Fibroblast of lung (primary cell): ENCODE results near the gene TRIM46.

Experiments
- CTCF ChIP-seq, 2 donors: IDR thresholded peaks in 1 of 2; conservative IDR thresholded peaks in 1 of 2; 1 replicate in 1 of 2; 2 replicates in 1 of 2; pipeline ENCODE4 v1.5.1; 2011 to 2012; ENCODE audit warnings: low read length in 2 of 2, control low read depth in 1 of 2, inconsistent platforms in 1 of 2, low read depth in 1 of 2, mild to moderate bottlenecking in 1 of 2
- EZH2 ChIP-seq: IDR thresholded peaks from 2 replicates; pipeline ENCODE4 v1.5.1; 2012; ENCODE audit warnings: low read length, control low read depth, mild to moderate bottlenecking; ENCODE audit errors: missing control alignments

GRCh38 chr1:155139895-155140629, 33.6 kb upstream of the TRIM46 start, which contains the start of gene DPM3:
- TF ChIP-seq CTCF (conservative IDR thresholded peaks at IDR 0.05 in 1 of 2, IDR thresholded peaks at IDR 0.05 in 1 of 2; ENCODE audit: low read depth in 1 of 2, low read length in 2 of 2) = no peak
- TF ChIP-seq EZH2 = no peak
